Camera-type eye (tissue), 1 donor: ENCODE measurements around the gene PNPLA5. TPM values are rescaled to one million over a fixed set of nuclear protein-coding genes. Genes with fewer than 3 reads are reported as not detected.

Source experiments
- total RNA-seq: library from RNA; depleted of rRNA; stranded (reverse); fragments of >200 nt; gene quantifications from one replicate; pipeline ENCODE4 v1.2.3, GENCODE V29; 2014

PNPLA5 gene
- 0.16 TPM for total RNA-seq

GRCh38 chr22:43891360-43892182 lies at the start of gene PNPLA5:
Gene PNPLA5 (minus strand): TSS chr22:43892013. CDS start chr22:43891880, 133 bp downstream.

GRCh38 chr22:43923631-43924464 lies 32.0 kb upstream of the PNPLA5 start, which contains the start of gene PNPLA3:
Gene PNPLA3 (plus strand): TSS chr22:43923805. CDS start chr22:43923912, 107 bp downstream.

GRCh38 chr22:43862074-43862881 lies 29.5 kb downstream of the PNPLA5 start, which contains the start of gene SULT4A1:
Gene SULT4A1 (minus strand): TSS chr22:43862513. CDS start chr22:43862382, 131 bp downstream.

Other genes with a start within 250 kb of the PNPLA5 start
- 15.9 TPM for gene EFCAB6, start 79.7 kb downstream of the PNPLA5 start, total RNA-seq
- gene SULT4A1, start 29.5 kb downstream of the PNPLA5 start, total RNA-seq, result 10.0 TPM
- 47.3 TPM for gene PNPLA3, start 31.8 kb upstream of the PNPLA5 start, total RNA-seq
- 47.9 TPM for gene SAMM50, start 63.4 kb upstream of the PNPLA5 start, total RNA-seq
- gene PARVB, start 132.3 kb upstream of the PNPLA5 start, total RNA-seq, result 22.0 TPM